ENCODE measurements around the gene CUL4B.
A peak's percentile ranks its signal among the peaks of the same experiment; 100 is the strongest.
"Not testable (repeated sequence)": the region's sequence is repeated elsewhere in the genome, so short reads cannot be mapped to it uniquely, and the experiment has no call there.

The CUL4B gene

DNA sequence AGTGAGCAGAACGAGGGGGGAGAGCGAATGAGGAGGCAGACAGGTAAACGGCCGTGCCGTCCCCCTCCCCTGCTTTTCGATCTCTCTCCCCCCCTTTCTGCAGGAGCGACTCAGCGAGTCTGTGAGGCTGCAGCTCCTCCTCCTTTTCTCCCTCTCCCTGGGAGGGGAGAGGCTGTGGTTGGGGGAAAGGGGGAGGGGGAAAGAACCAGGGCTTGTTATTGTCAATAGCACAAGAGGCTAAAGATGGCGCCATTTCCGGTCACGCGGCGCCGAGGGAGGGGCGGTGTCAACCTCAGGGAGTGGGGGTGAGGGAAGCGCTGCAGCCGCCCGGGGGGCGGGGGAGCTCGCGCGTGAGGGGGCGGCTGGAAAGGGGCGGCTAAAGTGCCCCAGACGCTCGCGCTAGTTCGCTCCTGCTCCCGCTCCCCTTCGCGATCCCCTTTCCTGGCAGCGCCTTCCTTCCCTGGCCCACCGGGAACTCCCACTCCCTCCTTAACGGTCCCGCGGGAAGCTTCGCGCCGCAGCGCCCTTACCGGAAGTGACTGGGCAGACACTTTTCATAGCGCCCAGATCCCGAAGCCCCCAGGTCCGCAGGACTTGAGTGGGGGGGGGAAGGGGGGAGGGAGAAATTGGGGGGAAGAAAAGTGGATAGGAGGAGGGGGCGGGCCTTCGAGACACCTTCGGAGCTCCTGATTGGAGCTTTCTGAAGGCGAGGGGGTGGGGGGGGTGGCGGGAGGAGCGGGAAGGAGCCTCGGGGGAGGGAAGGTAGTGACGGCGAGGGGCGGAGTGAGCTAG, at the start of gene CUL4B:
TSS of gene CUL4B (minus strand) at position 121 of the 792 bp plus-strand sequence. CDS start 324 bp downstream, outside the sequence.
- peak; percentile 86 for DNase-seq (ENCODE audit: low read depth)

GRCh38 chrX:120604361-120604782, 43.6 kb upstream of the CUL4B start:
- no peak for DNase-seq (ENCODE audit: low read depth)

- DNase-seq (ENCODE audit: low read depth) = peak; percentile 55
These were observed 43.1 kb upstream of the CUL4B start, which contains the start of gene MCTS1 for GRCh38 chrX:120603707-120604360. TSS of gene MCTS1 (plus strand) at chrX:120604101. CDS start at chrX:120604237, 136 bp downstream.

DNA sequence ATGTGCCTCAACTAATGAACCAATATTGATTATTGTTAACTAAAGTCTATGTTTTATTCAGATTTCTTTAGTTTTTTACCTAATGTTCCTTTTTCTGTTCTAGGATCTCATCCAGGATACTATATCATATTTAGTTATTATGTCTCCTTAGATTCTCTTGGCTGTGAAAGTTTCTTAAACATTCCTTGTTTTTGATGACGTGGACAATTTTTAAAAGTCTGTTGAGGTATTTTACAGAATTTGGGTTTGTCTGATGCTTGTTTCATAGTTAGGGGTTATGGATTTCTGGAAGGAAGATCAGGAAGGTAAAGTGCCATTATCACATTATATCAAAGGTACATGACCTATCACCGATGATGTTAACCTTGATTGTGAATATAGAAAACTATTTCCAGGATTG, 24.9 kb upstream of the CUL4B start:
- DNase-seq (ENCODE audit: low read depth) = no peak

GRCh38 chrX:120575379-120576114, 14.8 kb upstream of the CUL4B start:
- DNase-seq (ENCODE audit: low read depth) = no peak

- DNase-seq (ENCODE audit: low read depth) = not testable (repeated sequence)
These were observed 13.0 kb upstream of the CUL4B start for GRCh38 chrX:120573806-120574205.

GRCh38 chrX:120570011-120570600, 9.3 kb upstream of the CUL4B start:
- no peak for DNase-seq (ENCODE audit: low read depth)

- no peak for DNase-seq (ENCODE audit: low read depth)
These were observed 7.8 kb upstream of the CUL4B start for GRCh38 chrX:120568609-120569008.

DNA sequence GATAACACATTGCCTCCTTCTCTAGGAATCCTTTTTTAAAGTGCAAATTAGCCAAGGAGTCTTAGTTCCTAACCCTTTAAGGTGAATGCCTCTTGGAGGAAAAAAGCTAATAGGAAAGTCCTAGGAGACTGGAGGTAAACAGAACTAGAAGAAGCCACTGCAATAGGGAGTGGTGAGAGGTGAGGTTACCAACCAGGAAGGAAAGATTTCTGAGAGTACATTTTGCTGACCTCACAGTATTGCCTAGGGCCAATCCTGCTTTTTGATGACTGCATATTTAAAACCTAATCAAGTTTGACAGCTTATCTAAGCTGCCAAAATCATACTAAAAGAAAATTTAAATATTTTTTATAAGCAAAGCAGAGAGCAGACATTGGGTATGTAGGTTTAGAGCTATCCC, 7.3 kb upstream of the CUL4B start:
- DNase-seq (ENCODE audit: low read depth) = no peak

DNA sequence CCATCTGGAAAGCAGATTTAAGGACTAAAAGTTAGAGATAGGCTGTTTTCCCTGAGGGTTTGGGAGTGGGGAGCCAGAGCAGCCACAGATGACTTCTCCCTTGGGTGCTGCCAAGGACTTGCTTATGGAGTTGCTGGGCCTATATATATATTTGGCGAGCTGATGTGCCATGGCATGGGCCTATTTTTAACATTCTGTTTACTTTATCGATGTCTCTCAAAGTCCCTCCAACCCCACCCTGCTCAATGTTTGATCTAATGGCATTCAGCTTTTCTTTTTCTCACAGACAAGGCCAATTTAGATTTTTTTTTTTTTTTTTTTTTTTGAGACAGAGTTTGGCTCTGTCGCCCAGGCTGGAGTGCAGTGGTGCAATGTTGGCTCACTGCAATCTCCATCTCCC, 6.1 kb upstream of the CUL4B start:
- no peak for DNase-seq (ENCODE audit: low read depth)

- no peak for DNase-seq (ENCODE audit: low read depth)
These were observed 4.2 kb upstream of the CUL4B start for GRCh38 chrX:120564925-120565324.

DNA sequence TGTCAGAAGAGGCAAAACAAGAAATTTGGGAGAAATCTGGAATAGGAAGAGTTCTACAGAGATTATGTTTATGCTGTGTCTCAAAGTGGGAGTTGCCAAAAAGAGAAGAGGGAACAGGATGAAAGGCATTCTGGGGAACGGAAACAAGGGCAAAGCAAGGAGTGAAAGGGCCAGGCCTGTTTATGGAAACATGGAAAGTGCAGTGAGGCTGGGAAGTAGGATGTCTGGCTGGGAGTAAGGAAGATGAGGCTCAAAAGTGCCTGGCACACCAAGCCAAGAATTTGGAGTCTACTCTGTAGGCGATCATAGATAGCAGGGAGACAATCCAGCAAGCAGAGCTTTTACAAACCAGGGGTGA, 1.8 kb upstream of the CUL4B start:
- DNase-seq (ENCODE audit: low read depth) = no peak

DNA sequence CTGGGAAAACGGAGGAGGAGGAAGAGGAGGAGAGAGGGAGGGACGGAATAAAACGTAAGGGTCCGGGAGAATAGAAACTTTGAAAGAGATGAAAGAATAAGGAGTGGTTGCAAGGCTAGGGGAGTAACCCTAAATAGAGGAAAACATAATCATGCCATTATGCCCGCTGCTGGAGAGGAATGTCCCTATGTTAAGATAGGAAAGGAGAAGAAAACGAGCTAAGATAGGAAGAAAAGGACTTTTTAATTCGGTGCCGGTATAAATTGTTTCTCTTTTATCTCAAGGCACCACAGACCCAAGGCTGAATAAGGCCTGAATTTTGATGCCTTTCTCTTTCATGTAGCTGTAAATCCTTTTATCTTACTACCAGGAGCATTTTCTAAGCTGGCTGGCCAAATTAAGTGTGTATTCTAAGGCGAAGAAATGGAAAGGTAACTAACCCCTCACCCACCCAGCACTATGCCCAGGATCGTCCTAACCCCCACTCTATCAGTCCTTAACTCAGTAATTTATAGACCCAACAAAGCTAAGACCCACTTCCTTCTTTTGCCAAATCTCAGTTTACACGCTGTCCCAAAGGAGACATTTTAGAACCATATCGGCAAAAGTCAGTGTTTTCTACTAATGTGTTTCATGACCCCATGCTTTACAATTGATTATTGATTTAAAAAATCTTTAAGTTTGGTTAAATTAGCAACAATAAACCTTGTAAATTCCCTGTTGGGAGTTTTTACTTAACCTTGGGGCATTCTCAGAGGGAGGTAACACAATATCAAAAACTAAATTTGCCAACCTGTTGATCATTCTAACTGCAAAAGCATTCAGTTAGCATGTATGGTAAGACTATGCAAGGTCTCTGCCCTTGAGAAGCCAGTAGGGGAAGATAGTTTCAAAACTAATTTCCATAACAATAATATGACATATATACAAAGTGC, 1.1 kb upstream of the CUL4B start:
- no peak for DNase-seq (ENCODE audit: low read depth)

DNA sequence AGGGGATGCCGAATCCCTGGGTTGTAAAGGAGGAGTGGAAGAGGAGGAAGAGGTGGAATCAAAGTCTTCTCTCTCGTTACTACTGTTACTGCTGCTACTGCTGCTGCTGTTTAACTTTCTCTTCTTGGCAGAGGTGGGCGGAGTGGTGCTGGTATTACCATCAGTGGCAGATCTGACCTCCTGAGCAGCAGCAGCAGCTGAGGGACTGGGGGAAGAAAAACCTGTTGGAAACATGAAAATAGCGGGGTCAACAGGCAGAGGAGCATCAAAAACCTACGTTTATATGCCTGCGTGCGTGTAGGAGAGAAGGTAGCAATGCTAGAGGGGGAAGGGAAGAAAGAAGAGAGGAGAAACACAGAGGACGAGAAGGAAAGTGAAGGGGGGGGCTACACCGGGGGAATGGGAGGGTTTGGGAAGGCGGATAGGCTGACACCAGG, 339 bp downstream of the CUL4B start:
- peak; percentile 9 for DNase-seq (ENCODE audit: low read depth)

- no peak for DNase-seq (ENCODE audit: low read depth)
These were observed 958 bp downstream of the CUL4B start for GRCh38 chrX:120559804-120560203.

DNA sequence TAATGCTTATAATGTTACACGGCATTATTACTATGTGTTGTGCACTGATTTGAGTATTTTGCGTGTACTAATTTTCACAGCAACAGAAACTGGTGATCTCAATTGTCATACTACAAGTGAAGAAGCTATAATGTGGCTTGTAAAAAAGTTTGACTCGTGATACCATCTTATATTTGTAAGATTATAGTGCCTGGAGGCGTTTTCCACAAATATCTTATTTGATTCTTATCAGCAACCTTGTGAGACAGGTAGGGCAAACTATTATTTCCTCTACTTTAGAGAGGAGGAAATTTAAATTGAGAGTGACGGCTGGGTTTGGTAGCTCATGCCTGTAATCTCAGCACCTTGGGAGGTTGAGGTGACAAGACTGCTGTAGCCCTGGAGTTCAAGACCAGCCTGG, 4.5 kb downstream of the CUL4B start:
- no peak for DNase-seq (ENCODE audit: low read depth)

DNA sequence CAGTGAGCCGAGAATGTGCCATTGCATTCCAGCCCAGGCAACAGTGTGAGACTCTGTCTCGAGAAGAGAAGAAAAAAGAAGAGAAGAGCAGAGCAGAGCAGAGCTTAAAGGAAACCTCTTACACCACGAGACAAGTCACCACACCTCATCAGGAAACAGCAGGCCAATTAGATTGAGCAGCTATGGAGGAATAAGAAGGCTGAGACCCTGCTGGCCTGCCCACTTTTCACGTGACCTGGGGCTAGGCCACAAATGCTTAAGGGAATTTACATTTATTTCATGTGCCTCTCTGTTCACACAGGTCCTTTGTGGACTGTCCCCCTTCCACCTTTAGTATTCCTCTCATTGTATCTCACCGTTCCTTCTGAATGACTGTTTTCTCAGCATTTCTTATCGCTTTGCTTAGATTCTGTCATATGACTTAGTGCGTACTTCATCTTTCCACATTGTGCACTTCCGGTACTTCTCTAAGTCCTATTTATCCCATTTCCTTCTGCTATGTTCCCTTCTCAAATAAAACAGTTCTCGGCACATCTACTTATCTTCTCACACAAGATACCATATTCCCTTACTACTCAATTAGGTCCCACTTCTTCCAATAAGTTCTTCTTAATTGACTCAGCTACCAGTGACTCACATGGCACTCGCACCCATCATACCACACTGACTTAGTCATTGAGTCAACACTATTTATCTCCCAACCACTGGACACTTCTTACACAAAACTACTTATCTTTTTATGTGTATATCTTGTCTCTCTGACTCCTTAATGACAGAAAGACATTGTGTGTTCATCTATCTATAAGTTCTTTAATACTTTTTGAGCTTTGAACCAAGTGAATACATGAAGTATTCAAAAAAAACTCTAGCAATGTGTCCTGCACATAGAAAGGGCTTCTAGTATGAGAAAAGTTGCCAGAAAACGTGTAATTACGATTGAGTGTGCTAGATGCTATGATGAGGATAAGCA, 11.0 kb downstream of the CUL4B start:
- DNase-seq (ENCODE audit: low read depth) = no peak

- DNase-seq (ENCODE audit: low read depth) = no peak
These were observed 24.7 kb downstream of the CUL4B start for GRCh38 chrX:120536061-120536460.

GRCh38 chrX:120534413-120535205, 26.2 kb downstream of the CUL4B start:
- no peak for DNase-seq (ENCODE audit: low read depth)

Measured in stimulated activated CD8-positive, alpha-beta memory T cell treated with anti-CD3 and anti-CD28 coated beads, Interleukin-4, amount 100 ng/mL, for 24 hours (primary cell).